Choroid plexus epithelial cell (primary cell): Measurements from ENCODE around the gene RERE.
"Not testable (repeated sequence)": the region's sequence is repeated elsewhere in the genome, so short reads cannot be mapped to it uniquely, and the experiment has no call there.

Experiments
- DNase-seq: peaks from one replicate; pipeline ENCODE4 v3.0.0-alpha.2; 2010; ENCODE audit warnings: low read depth
- H3K4me3 ChIP-seq: 2 replicates; pipeline ENCODE4 v1.5.1; 2011; ENCODE audit warnings: low read depth, mild to moderate bottlenecking, control low read depth, low read length, moderate library complexity
- TF ChIP-seq, protein P1 (sequence below): conservative IDR thresholded peaks from 2 replicates; pipeline ENCODE4 v1.5.1; 2011; ENCODE audit warnings: low read depth, mild to moderate bottlenecking, control low read depth, inconsistent platforms, low read length, moderate library complexity

RERE gene

DNA sequence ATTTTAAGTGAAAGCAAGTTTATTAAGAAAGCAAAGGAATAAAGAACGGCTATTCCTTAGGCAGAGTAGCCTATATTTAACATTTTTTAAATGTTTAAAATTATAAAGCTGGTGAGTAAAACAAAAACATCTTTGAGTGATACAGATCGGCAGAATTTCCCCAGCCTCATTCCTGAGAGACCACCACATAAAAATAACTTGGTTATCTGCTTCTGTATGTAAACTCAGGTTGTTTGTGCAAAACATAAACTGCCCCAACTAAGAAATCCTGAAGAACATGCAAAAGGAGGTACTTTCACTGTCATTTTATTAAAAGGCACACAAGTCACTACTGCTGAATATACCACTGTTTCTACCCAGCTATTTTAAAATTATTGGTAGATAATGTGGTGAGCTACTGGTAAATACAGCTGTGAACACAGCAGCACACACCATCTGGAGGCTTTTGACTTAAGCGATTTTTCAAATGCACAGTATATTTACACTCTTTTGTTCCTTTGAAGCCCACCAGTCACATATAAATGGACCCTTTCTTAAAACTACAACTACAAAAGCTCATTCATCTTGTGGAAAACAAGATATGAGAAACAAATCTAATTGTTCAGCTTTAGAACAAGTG, 119.3 kb downstream of the RERE start:
- no peak for DNase-seq
- TF ChIP-seq, protein P1, sequence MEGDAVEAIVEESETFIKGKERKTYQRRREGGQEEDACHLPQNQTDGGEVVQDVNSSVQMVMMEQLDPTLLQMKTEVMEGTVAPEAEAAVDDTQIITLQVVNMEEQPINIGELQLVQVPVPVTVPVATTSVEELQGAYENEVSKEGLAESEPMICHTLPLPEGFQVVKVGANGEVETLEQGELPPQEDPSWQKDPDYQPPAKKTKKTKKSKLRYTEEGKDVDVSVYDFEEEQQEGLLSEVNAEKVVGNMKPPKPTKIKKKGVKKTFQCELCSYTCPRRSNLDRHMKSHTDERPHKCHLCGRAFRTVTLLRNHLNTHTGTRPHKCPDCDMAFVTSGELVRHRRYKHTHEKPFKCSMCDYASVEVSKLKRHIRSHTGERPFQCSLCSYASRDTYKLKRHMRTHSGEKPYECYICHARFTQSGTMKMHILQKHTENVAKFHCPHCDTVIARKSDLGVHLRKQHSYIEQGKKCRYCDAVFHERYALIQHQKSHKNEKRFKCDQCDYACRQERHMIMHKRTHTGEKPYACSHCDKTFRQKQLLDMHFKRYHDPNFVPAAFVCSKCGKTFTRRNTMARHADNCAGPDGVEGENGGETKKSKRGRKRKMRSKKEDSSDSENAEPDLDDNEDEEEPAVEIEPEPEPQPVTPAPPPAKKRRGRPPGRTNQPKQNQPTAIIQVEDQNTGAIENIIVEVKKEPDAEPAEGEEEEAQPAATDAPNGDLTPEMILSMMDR, result no peak
- H3K4me3 ChIP-seq, result no peak overlapping the region

DNA sequence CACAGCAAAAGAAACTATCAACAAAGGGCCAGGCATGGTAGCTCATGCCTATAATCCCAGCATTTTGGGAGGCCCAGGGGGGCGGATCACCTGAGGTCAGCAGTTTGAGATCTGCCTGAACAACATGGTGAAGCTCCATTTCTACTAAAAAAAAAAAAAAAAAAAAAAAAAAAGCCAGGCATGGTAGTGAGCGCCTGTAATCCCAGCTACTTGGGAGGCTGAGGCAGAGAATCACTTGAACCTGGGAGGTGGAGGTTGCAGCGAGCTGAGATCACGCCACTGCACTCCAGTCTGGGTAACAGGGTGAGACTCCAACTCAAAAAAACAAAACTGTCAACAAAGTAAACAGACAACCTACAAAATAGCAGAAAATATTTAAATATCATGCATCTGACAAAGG, 122.0 kb downstream of the RERE start:
- not testable (repeated sequence) for DNase-seq, H3K4me3 ChIP-seq

DNA sequence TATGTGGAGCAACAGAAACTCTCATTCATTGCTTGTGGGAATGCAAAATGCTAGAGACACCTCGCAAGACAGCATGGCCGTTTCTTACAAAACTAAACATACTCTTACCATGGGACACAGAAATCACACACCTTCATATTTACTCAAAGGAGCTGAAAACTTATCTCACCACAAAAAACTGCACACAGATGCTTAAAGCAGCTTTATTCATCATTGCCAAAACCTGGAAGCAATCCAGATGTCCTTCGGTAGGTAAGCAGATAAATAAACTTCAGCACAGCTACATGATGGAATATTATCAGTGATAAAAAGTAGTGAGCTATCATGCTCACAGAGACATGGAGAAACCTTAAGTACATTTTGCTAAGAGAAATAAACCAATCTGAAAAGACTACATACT, 124.3 kb downstream of the RERE start:
- no peak overlapping the region for H3K4me3 ChIP-seq
- TF ChIP-seq, protein P1, result no peak
- DNase-seq, result peak; percentile 22

DNA sequence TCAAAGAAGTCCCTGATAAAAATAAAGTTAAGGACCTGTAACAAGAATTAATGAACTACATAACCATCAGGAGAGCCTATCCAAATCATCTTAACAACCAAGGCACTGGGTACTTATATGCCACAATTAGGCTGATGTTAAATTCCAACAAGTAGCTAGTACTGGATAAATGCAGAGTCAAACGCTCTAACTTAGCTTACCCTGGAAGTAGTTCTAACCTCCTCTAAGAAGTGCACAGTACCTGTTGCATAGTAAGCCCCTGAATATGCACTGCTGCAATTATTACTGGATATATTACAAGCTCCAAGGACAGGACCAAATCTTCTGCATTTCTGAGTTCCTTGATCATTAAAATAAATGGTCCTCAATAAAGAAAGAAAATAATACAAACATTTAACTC, 125.8 kb downstream of the RERE start:
- TF ChIP-seq, protein P1, result no peak
- H3K4me3 ChIP-seq, result no peak overlapping the region
- DNase-seq, result no peak

DNA sequence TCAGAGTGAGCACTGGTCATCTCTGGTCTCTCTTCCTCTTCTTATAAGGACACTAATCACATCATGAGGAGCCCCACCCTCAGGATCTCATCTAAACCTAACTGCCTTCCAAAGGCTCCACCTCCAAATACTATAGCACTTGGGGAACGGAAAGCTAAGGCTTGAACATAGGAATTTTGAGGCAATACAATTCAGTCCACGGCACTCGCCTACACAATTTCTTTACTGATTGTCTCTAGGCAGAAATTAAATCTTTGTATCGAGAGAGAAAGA, 127.3 kb downstream of the RERE start:
- TF ChIP-seq, protein P1, result no peak
- no peak for DNase-seq
- H3K4me3 ChIP-seq, result no peak overlapping the region

DNA sequence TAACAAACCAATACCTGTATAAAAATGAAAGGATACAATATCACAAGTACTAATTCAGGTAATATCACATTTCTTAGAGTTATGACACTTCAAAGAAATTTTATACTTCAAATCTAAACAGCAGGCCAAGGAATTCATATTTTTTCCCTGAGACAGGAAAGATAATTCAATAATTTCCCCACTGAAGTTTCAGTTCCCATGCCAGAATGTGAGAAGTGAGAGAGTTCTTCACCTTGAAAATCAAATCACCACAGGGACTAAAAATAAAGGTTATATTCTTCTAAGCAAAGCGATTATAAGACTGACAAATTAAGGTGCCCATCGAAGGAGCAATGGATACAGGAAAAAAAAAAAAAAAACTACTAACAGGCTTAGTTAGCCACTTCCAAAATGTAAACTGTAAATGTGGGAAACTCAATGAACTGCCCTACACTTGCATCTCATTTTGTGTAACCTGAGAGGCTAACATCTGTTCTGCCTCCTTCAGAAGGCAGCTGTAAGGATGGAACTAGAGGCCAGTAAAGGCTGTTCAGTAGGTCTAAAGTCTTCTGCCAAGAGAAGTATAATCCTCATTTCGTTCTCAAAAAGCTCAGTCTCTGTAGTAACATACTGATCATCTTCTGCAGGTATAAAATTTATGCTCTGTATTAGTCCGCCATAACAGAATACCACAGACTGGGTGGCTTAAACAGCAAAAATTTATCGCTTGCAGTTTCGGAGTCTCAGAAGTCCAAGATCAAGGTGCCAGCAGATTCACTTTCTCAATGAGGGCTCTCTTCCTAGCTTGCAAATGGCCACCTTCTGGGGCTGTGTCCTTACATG, 127.8 kb downstream of the RERE start:
- no peak overlapping the region for H3K4me3 ChIP-seq
- TF ChIP-seq, protein P1, result no peak
- no peak for DNase-seq

DNA sequence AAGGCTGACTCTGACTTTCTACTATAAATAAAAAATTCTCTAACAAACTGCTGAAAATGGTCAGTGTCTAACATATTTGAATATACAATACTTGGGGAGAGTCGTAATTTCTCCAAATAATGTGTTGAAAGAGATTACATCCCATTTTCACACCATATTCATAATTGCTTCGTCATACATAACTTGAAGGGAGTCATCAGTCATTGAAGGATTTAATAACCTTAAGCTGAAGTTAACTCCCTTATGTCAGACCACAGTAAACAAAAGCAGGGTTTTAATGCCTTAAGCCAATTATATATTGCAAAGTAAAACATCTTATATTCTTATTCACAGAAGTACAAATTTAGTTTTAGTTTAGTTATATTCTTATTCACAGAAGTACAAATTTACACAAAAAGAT, 129.9 kb downstream of the RERE start:
- DNase-seq, result no peak
- TF ChIP-seq, protein P1, result no peak
- H3K4me3 ChIP-seq, result no peak overlapping the region
